Activated CD8-positive, alpha-beta memory T cell treated with anti-CD3 and anti-CD28 coated beads, Interleukin-2, amount 50 U/mL, for 24 hours (primary cell): Measurements from ENCODE around the gene TP53TG3D.
"Not testable (repeated sequence)": the region's sequence is repeated elsewhere in the genome, so short reads cannot be mapped to it uniquely, and the experiment has no call there.

Experiments
- DNase-seq: peaks from one replicate; pipeline ENCODE4 v3.0.0-alpha.2; 2020; ENCODE audit errors: extremely low read depth

The TP53TG3D gene

GRCh38 chr16:32252986-32253385 is at the start of gene TP53TG3D:
Gene TP53TG3D, plus strand, starts transcription at chr16:32253286. Its CDS starts 68 bp downstream, at chr16:32253354.
- DNase-seq = not testable (repeated sequence)

GRCh38 chr16:32253507-32253906 is 421 bp downstream of the TP53TG3D start:
- not testable (repeated sequence) for DNase-seq

- DNase-seq = not testable (repeated sequence)
Observed at GRCh38 chr16:32261526-32261925, 8.4 kb downstream of the TP53TG3D start.

- not testable (repeated sequence) for DNase-seq
Observed at GRCh38 chr16:32263552-32263951, 10.5 kb downstream of the TP53TG3D start.

GRCh38 chr16:32281910-32282309 is 28.8 kb downstream of the TP53TG3D start:
- DNase-seq = not testable (repeated sequence)

- DNase-seq = not testable (repeated sequence)
Observed at GRCh38 chr16:32283024-32283423, 29.9 kb downstream of the TP53TG3D start.

- not testable (repeated sequence) for DNase-seq
Observed at GRCh38 chr16:32283917-32284495, 30.9 kb downstream of the TP53TG3D start.

GRCh38 chr16:32284800-32285796 is 32.0 kb downstream of the TP53TG3D start:
- DNase-seq = not testable (repeated sequence)

- not testable (repeated sequence) for DNase-seq
Observed at GRCh38 chr16:32286193-32286592, 33.1 kb downstream of the TP53TG3D start.

- DNase-seq = not testable (repeated sequence)
Observed at GRCh38 chr16:32287743-32288142, 34.7 kb downstream of the TP53TG3D start.

GRCh38 chr16:32289197-32289596 is 36.1 kb downstream of the TP53TG3D start:
- DNase-seq = not testable (repeated sequence)

- DNase-seq = not testable (repeated sequence)
Observed at GRCh38 chr16:32302776-32303175, 49.7 kb downstream of the TP53TG3D start.
